ENCODE data around the gene CINP. TPM values are rescaled to one million over a fixed set of nuclear protein-coding genes. Genes with fewer than 3 reads are reported as not detected.

CINP gene
- total and polyA plus RNA-seq, 2 of the 8 experiments (the other 6 are each of a cell fraction or from before 2014, with no cell fraction given): 47.8 to 51.6 TPM

DNA sequence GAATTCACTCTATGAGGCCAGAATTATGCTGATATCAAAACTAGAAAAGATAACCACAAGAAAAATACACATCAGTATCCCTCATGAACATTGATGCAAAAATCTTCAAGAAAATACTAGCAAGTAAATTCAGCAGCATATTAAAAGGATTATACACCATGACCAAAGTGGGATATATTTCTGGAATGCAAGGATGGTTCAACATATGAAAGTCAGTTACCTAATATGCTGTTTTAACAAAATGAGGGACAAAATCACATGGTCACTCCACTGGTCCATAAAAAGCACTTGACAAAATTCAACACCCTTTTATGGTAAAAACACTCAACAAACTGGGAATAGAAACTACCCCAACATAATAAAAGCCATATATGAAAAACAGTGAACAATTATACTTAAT is 40.3 kb upstream of the CINP start:
- Histone ChIP-seq H2AK5ac (ENCODE audit: low read depth, low read length) (no peak overlapping the region), H2BK20ac (ENCODE audit: low read length) (no peak overlapping the region), H2BK15ac (ENCODE audit: low read length) (no peak overlapping the region), H3K23me2 (ENCODE audit: low read depth, low read length) (no peaks in the 10 kb centered on the region; the same call in 1 of the 2 replicates), H3K4ac (replicated peaks; ENCODE audit: insufficient read length, low read depth, low read length) (no peak overlapping the region), H2BK5ac (ENCODE audit: low read depth, low read length) (no peak overlapping the region), H2AFZ (ENCODE audit: low read length) (no peak overlapping the region), H4K91ac (replicated peaks; ENCODE audit: insufficient read length, low read length) (no peak overlapping the region), H3K14ac (ENCODE audit: insufficient read length) (no peak overlapping the region), H2BK120ac (replicated peaks; ENCODE audit: low read depth, low read length) (no peak overlapping the region), H3K36me3 (ENCODE audit: control insufficient read depth in 2 of 4, insufficient read depth in 4 of 4, low read length in 3 of 4) (peaks cover 0 to 3% (median 1%) of the 10 kb centered on the region in 4 experiments; a peak in 2 of 8 replicates), H4K5ac (ENCODE audit: insufficient read length, low read depth, low read length) (no peak overlapping the region), H3K79me2 (ENCODE audit: control insufficient read depth in 1 of 2, insufficient read depth in 2 of 2, low read length in 2 of 2) (no peaks in the 10 kb centered on the region), H3K56ac (replicated peaks; ENCODE audit: insufficient read length, low read depth, low read length) (no peak overlapping the region), H3K9me3 (ENCODE audit: insufficient read depth in 2 of 2, low read depth in 1 of 2, low read length in 1 of 2) (peaks cover 5 to 7% of the 10 kb centered on the region in 2 experiments; a peak in 2 of 4 replicates), H3K27me3 (replicated peaks in 1 of 4; ENCODE audit: control insufficient read depth in 3 of 4, extremely low read depth in 1 of 4, insufficient read depth in 3 of 4, low read length in 3 of 4) (no peaks in the 10 kb centered on the region), H3K23ac (ENCODE audit: insufficient read length) (no peak overlapping the region), H4K20me1 (replicated peaks in 1 of 2; ENCODE audit: control insufficient read depth in 1 of 2, insufficient read depth in 2 of 2, low read length in 2 of 2) (no peaks in the 10 kb centered on the region), H3K4me1 (replicated peaks in 1 of 4; ENCODE audit: control insufficient read depth in 3 of 4, insufficient read depth in 4 of 4, low read length in 3 of 4) (no peaks in the 10 kb centered on the region), H3K79me1 (ENCODE audit: low read depth, low read length) (no peaks in the 10 kb centered on the region), H4K8ac (ENCODE audit: extremely low read depth, insufficient read depth, low read length) (no peak overlapping the region), H3K9ac (replicated peaks in 1 of 4; ENCODE audit: extremely low read depth in 1 of 4, low read depth in 3 of 4, low read length in 3 of 4) (no peak overlapping the region), H3K4me3 (ENCODE audit: extremely low read depth in 1 of 4, insufficient read depth in 2 of 4, low read depth in 3 of 4, low read length in 4 of 4) (no peak overlapping the region), H3K27ac (ENCODE audit: low read depth, low read length) (no peak overlapping the region), H3K4me2 (ENCODE audit: insufficient read depth in 1 of 2, low read depth in 2 of 2, low read length in 2 of 2) (no peak overlapping the region), H2BK12ac (ENCODE audit: low read depth, low read length) (no peak overlapping the region), H3K18ac (ENCODE audit: extremely low read depth, low read length) (no peak overlapping the region)
- ChIA-PET POLR2A (ENCODE audit: partially characterized antibody) (no interaction called here), CTCF (ENCODE audit: partially characterized antibody) (no interaction called here)
- DNase-seq (ENCODE audit: low read depth in 1 of 2, low spot score in 2 of 2) (no peak), FAIRE-seq (no peak)
- TF ChIP-seq SAP30 (IDR thresholded peaks at IDR 0.05; ENCODE audit: insufficient read depth, insufficient replicate concordance, low read length) (no peak), BACH1 (IDR thresholded peaks at IDR 0.05; ENCODE audit: low read length) (no peak), RAD21 (IDR thresholded peaks at IDR 0.05 in 1 of 2, conservative IDR thresholded peaks at IDR 0.05 in 1 of 2; ENCODE audit: low read depth in 2 of 2, low read length in 2 of 2) (no peak), EZH2 (IDR thresholded peaks at IDR 0.05; ENCODE audit: low read depth, low read length, severe bottlenecking) (no peak), NANOG (IDR thresholded peaks at IDR 0.05; ENCODE audit: insufficient read depth, low read depth, low read length, poor library complexity, severe bottlenecking) (no peak), SIN3A (conservative IDR thresholded peaks at IDR 0.05 in 1 of 2, IDR thresholded peaks at IDR 0.05 in 1 of 2; ENCODE audit: low read depth in 1 of 2, low read length in 2 of 2) (no peak), RFX5 (IDR thresholded peaks at IDR 0.05; ENCODE audit: borderline replicate concordance, low read depth, low read length) (no peak), BRCA1 (IDR thresholded peaks at IDR 0.05; ENCODE audit: low read depth, low read length) (no peak), RNF2 (IDR thresholded peaks at IDR 0.05; ENCODE audit: borderline replicate concordance, low read depth, low read length, missing control alignments, poor library complexity, severe bottlenecking) (no peak), CREB1 (IDR thresholded peaks at IDR 0.05) (no peak), RXRA (IDR thresholded peaks at IDR 0.05; ENCODE audit: insufficient read depth, low read depth, low read length) (no peak)
- TF ChIP-seq, protein P1, sequence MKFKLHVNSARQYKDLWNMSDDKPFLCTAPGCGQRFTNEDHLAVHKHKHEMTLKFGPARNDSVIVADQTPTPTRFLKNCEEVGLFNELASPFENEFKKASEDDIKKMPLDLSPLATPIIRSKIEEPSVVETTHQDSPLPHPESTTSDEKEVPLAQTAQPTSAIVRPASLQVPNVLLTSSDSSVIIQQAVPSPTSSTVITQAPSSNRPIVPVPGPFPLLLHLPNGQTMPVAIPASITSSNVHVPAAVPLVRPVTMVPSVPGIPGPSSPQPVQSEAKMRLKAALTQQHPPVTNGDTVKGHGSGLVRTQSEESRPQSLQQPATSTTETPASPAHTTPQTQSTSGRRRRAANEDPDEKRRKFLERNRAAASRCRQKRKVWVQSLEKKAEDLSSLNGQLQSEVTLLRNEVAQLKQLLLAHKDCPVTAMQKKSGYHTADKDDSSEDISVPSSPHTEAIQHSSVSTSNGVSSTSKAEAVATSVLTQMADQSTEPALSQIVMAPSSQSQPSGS (IDR thresholded peaks at IDR 0.05; ENCODE audit: low read length): no peak
